Thyroid gland (tissue), 4 donors: ENCODE data around the gene CTDP1. TPM values are rescaled to one million over a fixed set of nuclear protein-coding genes. Genes with fewer than 3 reads are reported as not detected.

Experiments
- DNase-seq, 2 donors: peaks; one replicate each; pipeline ENCODE4 v3.0.0-alpha.2; 2019
- H3K27ac ChIP-seq, 3 donors: fragments of 200-600 bp; sonication (generic); 1 replicate in 2 of 3; 2 replicates in 1 of 3; pipeline ENCODE4 v1.5.1; 2016 to 2019; ENCODE audit warnings: mild to moderate bottlenecking in 1 of 3, moderate library complexity in 1 of 3
- H3K27me3 ChIP-seq: fragments of 200-600 bp; sonication (generic); one replicate; pipeline ENCODE4 v1.5.1; 2019
- H3K36me3 ChIP-seq, 2 donors: fragments of 200-600 bp; sonication (generic); one replicate each; pipeline ENCODE4 v1.5.1; 2016 to 2019
- H3K4me1 ChIP-seq, 2 donors: fragments of 200-600 bp; sonication (generic); one replicate each; pipeline ENCODE4 v1.5.1; 2017 to 2019
- H3K4me3 ChIP-seq, 3 donors: fragments of 200-600 bp; sonication (generic); replicated peaks in 1 of 3; 1 replicate in 2 of 3; 2 replicates in 1 of 3; pipeline ENCODE4 v1.5.1; 2016; ENCODE audit warnings: mild to moderate bottlenecking in 1 of 3
- H3K9me3 ChIP-seq: fragments of 200-600 bp; sonication (generic); one replicate; pipeline ENCODE4 v1.5.1; 2017
- POLR2A ChIP-seq, 2 donors: fragments of 450-650 bp; IDR thresholded peaks; one replicate each; pipeline ENCODE4 v1.6.1; 2017; ENCODE audit warnings: antibody characterized with exemption in 2 of 2, mild to moderate bottlenecking in 2 of 2, moderate library complexity in 1 of 2
- WGBS, 2 donors: methylation state at CpG; one replicate each; pipeline ENCODE4 v1.1.5; 2017; 5-methylcytosine and 5-hydroxymethylcytosine counted together
- intact Hi-C: fragments of 100-400 bp; cut with DNase I; formaldehyde crosslinking; loops from one replicate; pipeline ENCODE4 v1.15.1; 2023
- total RNA-seq, 4 donors: library from RNA; depleted of rRNA; stranded (reverse); fragments of >200 nt; gene quantifications; one replicate each; pipeline ENCODE4 v1.2.3, GENCODE V29; 2016
- TF ChIP-seq, protein P1 (sequence below), 6 experiments: fragments of 200-600 bp in 3 of 6; fragments of 450-650 bp in 3 of 6; sonication (generic) in 3 of 6; IDR thresholded peaks; one replicate each; pipeline ENCODE4 v1.5.1; 2016 to 2019; ENCODE audit warnings: antibody characterized with exemption in 6 of 6, mild to moderate bottlenecking in 2 of 6, inconsistent platforms in 1 of 6, moderate library complexity in 1 of 6

Gene CTDP1
- total RNA-seq, 4 donors from 2014 or later = 18.5 to 23.6 (median 20.9) TPM

DNA sequence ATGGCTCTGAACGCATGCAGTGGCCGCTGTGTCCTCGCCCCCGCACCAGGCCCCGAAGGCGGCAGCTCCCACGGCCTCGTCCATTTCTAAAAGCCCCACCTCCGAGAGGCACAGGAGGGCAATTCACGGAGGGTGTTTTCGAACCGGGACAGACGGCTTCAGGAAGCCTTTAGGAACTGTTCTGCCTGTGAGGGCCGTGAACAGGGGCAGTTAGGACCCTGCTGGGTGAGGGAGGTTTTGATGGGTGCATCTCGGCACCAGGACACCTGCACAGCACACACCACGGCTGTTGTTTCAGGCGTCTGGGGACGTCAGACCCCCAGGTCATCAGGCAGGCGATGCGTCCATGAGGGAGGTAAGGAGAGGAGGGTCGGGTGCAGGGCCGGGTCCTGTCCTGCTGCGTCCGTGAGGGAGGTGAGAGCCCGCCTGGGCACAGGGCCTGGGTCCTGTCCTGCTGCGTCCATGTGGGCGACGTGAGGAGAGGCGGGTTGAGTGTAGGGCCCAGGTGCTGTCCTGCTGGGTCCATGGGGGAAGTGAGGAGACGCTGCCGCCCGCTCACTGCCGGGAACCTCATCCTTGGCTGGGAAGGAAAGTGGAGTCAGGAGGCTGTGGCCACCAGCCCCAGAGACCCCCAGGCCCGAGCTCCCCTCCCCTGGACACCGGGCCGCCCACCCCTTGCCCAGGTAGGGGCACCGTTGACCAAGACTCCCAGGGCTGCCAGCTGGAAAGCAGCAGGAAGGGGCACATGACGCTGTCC lies 92.7 kb downstream of the CTDP1 start:
- H3K36me3 ChIP-seq = no peaks in the 10 kb centered on the region
- no peaks in the 10 kb centered on the region for H3K9me3 ChIP-seq
- no peak for TF ChIP-seq POLR2A (IDR thresholded peaks at IDR 0.05)
- TF ChIP-seq, protein P1, sequence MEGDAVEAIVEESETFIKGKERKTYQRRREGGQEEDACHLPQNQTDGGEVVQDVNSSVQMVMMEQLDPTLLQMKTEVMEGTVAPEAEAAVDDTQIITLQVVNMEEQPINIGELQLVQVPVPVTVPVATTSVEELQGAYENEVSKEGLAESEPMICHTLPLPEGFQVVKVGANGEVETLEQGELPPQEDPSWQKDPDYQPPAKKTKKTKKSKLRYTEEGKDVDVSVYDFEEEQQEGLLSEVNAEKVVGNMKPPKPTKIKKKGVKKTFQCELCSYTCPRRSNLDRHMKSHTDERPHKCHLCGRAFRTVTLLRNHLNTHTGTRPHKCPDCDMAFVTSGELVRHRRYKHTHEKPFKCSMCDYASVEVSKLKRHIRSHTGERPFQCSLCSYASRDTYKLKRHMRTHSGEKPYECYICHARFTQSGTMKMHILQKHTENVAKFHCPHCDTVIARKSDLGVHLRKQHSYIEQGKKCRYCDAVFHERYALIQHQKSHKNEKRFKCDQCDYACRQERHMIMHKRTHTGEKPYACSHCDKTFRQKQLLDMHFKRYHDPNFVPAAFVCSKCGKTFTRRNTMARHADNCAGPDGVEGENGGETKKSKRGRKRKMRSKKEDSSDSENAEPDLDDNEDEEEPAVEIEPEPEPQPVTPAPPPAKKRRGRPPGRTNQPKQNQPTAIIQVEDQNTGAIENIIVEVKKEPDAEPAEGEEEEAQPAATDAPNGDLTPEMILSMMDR (IDR thresholded peaks at IDR 0.05) = no peak
- H3K27ac ChIP-seq = no peak overlapping the region
- H3K4me1 ChIP-seq = no peaks in the 10 kb centered on the region
- intact Hi-C loops = loop anchor here (10.0 kb wide), 1 partner anchor 847 kb away; no protein-coding TSS in a partner anchor
- 75 to 77% methylated on average over 27 to 32 of the region's 38 CpGs for WGBS, 2 donors
- no peak for DNase-seq
- no peak overlapping the region for H3K4me3 ChIP-seq
- no peaks in the 10 kb centered on the region for H3K27me3 ChIP-seq

DNA sequence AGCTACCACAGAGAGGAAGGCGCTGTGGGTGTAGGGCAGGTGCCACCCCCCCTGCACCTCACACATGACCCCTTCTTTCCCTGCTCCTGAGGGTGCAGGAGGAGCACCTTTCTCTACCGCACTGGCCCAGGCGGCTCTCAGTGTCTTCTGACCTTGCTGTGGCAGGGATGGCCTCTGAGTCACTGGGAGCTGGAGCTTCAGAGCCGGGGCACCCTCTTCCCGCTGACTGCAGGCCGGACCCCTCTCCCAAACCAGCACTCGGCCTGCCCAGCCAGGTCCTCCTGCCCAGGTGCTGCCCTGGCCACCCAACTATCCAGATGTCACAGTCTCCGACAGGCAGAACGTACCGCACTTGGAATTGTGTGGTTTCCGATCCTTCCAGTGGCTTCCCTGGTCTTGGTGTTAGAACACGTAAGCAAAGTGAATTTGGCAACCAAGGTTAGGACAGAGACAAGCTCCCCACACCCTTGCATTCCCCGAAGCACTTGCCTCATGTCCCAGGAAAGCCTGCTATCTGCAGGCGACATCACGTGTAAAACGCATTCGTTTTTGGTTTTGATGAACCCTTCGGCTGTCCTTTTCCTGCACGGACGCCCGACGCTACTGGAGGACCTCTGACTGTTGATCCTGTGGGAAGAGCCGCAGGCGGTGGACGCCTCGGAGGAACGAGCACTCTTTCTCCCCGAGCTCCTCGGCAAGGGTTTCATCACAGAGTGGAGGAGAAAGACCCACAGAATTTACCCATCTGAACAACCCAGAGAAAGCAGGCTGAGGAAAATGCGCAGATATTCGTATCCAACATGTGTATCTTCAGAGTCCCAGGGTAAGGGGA lies 93.5 kb downstream of the CTDP1 start:
- Histone ChIP-seq H3K4me3 (no peak overlapping the region), H3K4me1 (no peaks in the 10 kb centered on the region), H3K27ac (no peak overlapping the region), H3K9me3 (no peaks in the 10 kb centered on the region), H3K27me3 (no peaks in the 10 kb centered on the region), H3K36me3 (no peaks in the 10 kb centered on the region)
- WGBS, 2 donors = 92 to 96% methylated on average over 30 to 31 of the region's 31 CpGs
- TF ChIP-seq, protein P1 (IDR thresholded peaks at IDR 0.05) = no peak
- no peak for TF ChIP-seq POLR2A (IDR thresholded peaks at IDR 0.05)
- DNase-seq = no peak
- intact Hi-C loops = loop anchor here (10.0 kb wide), 1 partner anchor 848 kb away; no protein-coding TSS in a partner anchor

DNA sequence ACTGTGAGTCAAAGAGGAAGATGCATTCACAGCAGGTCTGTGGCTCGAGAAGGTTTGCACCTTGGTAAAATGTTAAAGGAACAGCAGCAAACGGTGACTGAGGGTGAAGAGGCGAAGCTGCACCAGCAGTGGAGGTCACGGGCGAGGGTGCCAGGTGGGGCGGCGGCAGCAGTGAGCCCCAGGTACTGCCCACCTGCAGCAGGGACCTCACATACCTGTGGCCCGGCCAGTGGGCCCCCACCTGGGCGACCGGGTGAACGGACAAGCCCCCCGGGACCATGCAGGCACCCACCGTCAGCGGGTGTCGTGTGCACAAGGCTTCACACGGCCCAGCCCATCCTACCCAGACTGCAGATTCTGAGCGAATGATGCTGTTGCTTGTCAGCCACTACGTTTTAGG lies 94.5 kb downstream of the CTDP1 start:
- H3K4me3 ChIP-seq = no peak overlapping the region
- no peaks in the 10 kb centered on the region for H3K36me3 ChIP-seq
- WGBS, 2 donors = 83% methylated on average over 11 to 17 of the region's 18 CpGs
- DNase-seq = no peak
- no peak overlapping the region for H3K27ac ChIP-seq
- TF ChIP-seq POLR2A (IDR thresholded peaks at IDR 0.05) = no peak
- TF ChIP-seq, protein P1 (IDR thresholded peaks at IDR 0.05) = no peak
- no peaks in the 10 kb centered on the region for H3K9me3 ChIP-seq
- H3K4me1 ChIP-seq = no peaks in the 10 kb centered on the region
- no peaks in the 10 kb centered on the region for H3K27me3 ChIP-seq
- intact Hi-C loops = loop anchor here (10.0 kb wide), 1 partner anchor 849 kb away; no protein-coding TSS in a partner anchor

DNA sequence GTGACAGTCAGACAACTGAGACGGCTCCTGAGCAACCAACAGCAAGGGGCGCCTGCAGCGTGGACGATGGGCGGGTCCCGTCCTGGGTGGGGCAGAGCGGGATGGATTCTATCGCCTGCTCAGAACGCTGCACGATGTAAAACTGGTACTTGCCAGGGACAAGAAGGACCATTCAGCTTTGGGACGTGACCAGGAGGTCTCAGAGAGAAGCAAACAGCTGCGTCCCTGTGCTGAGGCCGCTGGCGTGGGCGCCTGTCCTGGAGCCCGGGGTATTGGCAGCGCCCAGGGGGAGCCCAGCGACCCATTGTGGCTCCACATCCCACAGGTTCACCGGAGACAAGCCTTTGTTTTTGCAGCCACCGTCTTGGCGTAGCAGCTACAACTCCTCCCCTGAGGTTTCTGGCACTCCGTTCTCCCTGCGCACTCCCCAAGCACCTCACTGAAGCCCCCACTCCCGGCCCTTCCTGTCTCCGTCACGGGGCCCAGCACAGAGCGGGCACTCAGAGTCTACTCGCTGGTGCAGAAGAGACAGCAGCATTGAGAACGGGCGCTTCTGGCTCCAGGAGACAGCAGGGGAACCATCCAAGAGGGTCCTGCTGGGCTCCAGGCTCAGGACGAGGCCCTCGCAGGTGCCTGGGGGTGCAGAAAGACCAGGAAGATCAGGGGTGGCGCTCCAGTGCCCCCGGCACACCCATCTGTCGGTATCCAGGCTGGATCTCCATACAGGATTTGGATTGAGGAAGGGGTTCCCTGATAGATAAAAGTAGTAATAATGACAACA lies 96.0 kb downstream of the CTDP1 start:
- TF ChIP-seq, protein P1 (IDR thresholded peaks at IDR 0.05) = no peak
- no peak for TF ChIP-seq POLR2A (IDR thresholded peaks at IDR 0.05)
- H3K4me1 ChIP-seq = no peaks in the 10 kb centered on the region
- intact Hi-C loops = loop anchor here (10.0 kb wide), 1 partner anchor 851 kb away; no protein-coding TSS in a partner anchor
- DNase-seq = no peak
- no peak overlapping the region for H3K27ac ChIP-seq
- H3K27me3 ChIP-seq = no peaks in the 10 kb centered on the region
- 80 to 84% methylated on average over 34 to 35 of the region's 35 CpGs for WGBS, 2 donors
- H3K36me3 ChIP-seq = no peaks in the 10 kb centered on the region
- H3K4me3 ChIP-seq = no peak overlapping the region
- no peaks in the 10 kb centered on the region for H3K9me3 ChIP-seq
